Lower leg skin (tissue), 4 donors: Measurements from ENCODE around the gene CPO. TPM values are rescaled to one million over a fixed set of nuclear protein-coding genes. Genes with fewer than 3 reads are reported as not detected.

Experiments used
- DNase-seq, 2 donors: peaks; one replicate each; pipeline ENCODE4 v3.0.0-alpha.2; 2019; ENCODE audit warnings: low spot score in 2 of 2
- H3K4me3 ChIP-seq: fragments of 200-600 bp; sonication (generic); 2 replicates; pipeline ENCODE4 v1.5.1; 2017; ENCODE audit warnings: mild to moderate bottlenecking, low read depth; ENCODE audit not compliant: poor library complexity, severe bottlenecking
- CTCF ChIP-seq, 3 donors: fragments of 450-650 bp; IDR thresholded peaks; one replicate each; pipeline ENCODE4 v1.5.1; 2016; ENCODE audit warnings: antibody characterized with exemption in 3 of 3, mild to moderate bottlenecking in 3 of 3, moderate library complexity in 2 of 3
- POLR2A ChIP-seq, 2 donors: fragments of 450-650 bp; IDR thresholded peaks; one replicate each; pipeline ENCODE4 v1.6.1; 2016 to 2017; ENCODE audit warnings: antibody characterized with exemption in 2 of 2, mild to moderate bottlenecking in 1 of 2, moderate library complexity in 1 of 2
- WGBS, 2 donors: methylation state at CpG; one replicate each; pipeline ENCODE4 v1.1.5; 2018; 5-methylcytosine and 5-hydroxymethylcytosine counted together
- intact Hi-C: fragments of 100-400 bp; cut with DNase I; formaldehyde crosslinking; loops from one replicate; pipeline ENCODE4 v1.15.0; 2023; ENCODE audit warnings: low total_unique reads
- total RNA-seq, 4 donors: library from RNA; depleted of rRNA; stranded (reverse); fragments of >200 nt; gene quantifications; one replicate each; pipeline ENCODE4 v1.1.0, GENCODE V29; 2016

The CPO gene
- total RNA-seq, 4 donors from 2014 or later, result 0.27 to 0.39 TPM; not detected in 2

- 40 to 54% methylated on average over 4 of the region's 4 CpGs for WGBS, 2 donors
- no peak overlapping the region for H3K4me3 ChIP-seq
- intact Hi-C loops, result no loop called here
- no peak for TF ChIP-seq CTCF (IDR thresholded peaks at IDR 0.05)
- no peak for DNase-seq
Measured at GRCh38 chr2:206990360-206990759, 51.0 kb downstream of the CPO start.

GRCh38 chr2:206991070-206991469 lies 51.8 kb downstream of the CPO start:
- no peak overlapping the region for H3K4me3 ChIP-seq
- intact Hi-C loops, result no loop called here
- WGBS, 2 donors, result 94 to 98% methylated on average over 2 of the region's 2 CpGs
- TF ChIP-seq POLR2A (IDR thresholded peaks at IDR 0.05), result no peak
- TF ChIP-seq CTCF (IDR thresholded peaks at IDR 0.05), result no peak
- DNase-seq, result no peak

- intact Hi-C loops, result no loop called here
- WGBS, 2 donors, result 85% methylated on average over 2 of the region's 2 CpGs
- no peak overlapping the region for H3K4me3 ChIP-seq
- no peak for DNase-seq
- no peak for TF ChIP-seq POLR2A (IDR thresholded peaks at IDR 0.05)
- TF ChIP-seq CTCF (IDR thresholded peaks at IDR 0.05), result no peak
Measured at GRCh38 chr2:206993396-206993911, 54.1 kb downstream of the CPO start.

- 43 to 61% methylated on average over 4 of the region's 4 CpGs for WGBS, 2 donors
- DNase-seq, result no peak
- intact Hi-C loops, result no loop called here
- H3K4me3 ChIP-seq, result no peak overlapping the region
- TF ChIP-seq CTCF (IDR thresholded peaks at IDR 0.05) (no peak), POLR2A (IDR thresholded peaks at IDR 0.05) (no peak)
Measured at GRCh38 chr2:206993964-206994363, 54.6 kb downstream of the CPO start.

- intact Hi-C loops, result no loop called here
- no peak for TF ChIP-seq POLR2A (IDR thresholded peaks at IDR 0.05)
- no peak for TF ChIP-seq CTCF (IDR thresholded peaks at IDR 0.05)
- no peak overlapping the region for H3K4me3 ChIP-seq
- DNase-seq, result no peak
Measured at GRCh38 chr2:206996556-206997065, 57.3 kb downstream of the CPO start.
